GM21447 (cell line): ENCODE results near the gene PNKD.
"Not testable (repeated sequence)": the region's sequence is repeated elsewhere in the genome, so short reads cannot be mapped to it uniquely, and the experiment has no call there.

Source experiments
- ATAC-seq: cut with Tn5 transposase; IDR thresholded peaks from one replicate; pipeline ENCODE4 v1.9.1; 2021; ENCODE audit not compliant: unreplicated experiment

Gene PNKD

DNA sequence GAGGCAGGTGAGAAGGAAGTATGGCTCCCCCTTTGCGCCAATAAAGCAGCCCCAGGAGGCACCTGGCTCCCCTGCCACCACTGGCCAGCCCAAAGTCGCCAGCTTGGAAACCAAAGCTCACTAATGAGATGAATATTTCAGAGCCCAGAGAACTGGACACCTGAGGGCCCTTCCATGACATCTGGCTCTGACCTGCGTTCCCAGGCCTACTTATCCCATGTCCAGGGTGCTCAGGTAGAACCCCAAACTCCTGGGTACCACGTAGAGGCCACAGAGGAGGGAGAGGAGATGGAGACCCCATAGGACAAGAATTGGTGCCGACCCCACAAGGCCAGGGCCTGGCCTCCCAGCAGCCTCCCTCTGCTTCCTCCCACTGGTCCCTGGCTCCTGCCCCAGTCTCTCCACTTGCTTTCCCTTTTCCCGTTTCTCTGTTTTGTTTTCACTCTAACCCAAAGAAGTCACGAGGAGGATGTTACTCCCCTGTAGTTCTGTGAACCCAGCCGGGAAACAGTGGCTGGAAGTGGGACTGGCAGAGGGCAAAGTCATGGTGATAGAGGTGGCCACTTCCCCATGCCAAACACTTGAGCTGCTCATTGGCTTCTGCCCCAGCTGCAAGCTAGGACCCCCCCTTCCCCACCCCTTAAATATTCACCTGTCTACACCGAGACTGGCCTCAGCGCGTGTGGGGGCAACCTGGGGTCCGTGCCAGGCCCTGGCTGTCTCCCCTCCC lies 21.2 kb downstream of the PNKD start:
- ATAC-seq: no peak

DNA sequence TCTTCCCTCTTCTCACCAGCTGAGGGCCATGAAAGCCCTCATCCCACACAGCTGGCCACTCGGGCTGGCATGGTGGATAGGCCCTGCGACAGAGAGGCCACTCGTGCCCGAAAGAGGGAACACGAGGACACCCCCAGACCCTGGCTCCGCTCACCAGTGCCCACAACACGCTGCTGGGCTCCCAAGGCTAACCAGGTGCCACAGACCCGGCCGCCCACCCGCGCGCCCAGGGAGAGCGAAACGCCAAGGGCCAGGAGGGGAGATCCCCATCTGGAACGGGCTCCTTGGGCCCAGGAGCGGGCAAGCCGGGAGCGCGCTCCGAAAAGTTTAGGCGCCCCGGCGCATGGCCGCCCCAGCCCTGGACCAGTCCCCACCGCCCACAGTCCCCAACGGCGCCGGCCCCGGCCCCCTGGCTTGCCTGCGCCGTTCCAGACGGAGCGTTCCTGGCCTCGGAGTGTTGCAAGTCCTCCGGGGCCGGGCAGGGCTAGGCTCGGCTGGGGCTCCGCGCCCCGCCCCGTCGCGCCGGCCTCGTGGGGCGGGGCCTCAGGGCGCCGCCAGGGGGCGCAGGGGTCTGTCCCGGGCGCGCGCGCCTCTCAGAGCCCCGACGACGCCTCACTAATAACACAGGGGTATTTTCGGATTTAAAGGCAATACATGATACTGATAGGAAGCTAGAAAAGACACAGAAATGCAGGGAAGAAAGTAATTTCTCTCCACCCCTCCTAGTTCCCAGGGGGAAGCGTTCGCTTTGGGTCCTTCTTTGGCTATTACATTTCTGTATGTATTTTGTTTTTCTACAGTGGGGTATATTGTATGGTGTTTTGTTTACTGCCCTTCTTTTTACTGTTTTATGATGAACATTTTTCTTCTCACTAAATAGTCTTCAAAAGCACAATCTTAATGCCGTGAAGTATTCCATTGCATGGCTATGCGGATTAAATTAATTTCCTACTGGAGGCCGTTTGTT lies 22.0 kb downstream of the PNKD start, which contains the start of gene TMBIM1:
TMBIM1 (minus strand) TSS at position 456 of the 967 bp plus-strand sequence. CDS start 10,362 bp downstream, outside the sequence.
- ATAC-seq: peak; percentile 49

DNA sequence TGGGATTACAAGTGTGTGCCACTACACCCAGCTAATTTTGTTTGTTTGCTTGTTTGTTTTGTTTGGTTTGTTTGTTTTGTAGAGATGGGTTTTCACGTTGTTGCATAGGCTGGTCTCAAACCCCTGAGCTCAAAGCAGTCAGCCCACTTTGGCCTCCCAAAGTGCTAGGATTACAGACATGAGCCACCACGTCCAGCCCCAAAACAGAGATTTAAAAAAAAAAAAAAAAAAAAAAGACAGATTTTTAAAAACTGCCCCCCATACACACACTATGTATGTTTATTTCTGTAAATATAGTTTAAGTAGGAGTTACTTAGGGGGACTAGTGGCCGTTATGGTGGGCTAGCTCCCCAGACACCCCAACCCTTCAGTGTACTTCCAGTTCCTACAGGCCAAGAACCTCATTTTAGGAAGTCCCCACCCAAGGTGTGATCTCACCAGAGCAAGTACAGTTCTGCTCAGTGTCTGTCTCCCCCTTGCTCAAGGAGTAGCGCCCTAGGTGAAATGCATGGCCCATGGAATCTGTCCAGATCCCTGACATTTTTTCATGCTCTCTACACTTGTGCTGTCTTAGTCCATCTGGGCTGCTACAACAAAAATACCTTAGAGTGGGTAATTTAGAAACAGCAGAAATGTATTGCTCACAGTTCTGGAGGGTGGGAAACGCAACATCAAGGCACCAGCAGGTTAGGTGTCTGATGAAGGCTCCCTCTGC lies 23.6 kb downstream of the PNKD start:
- no peak for ATAC-seq

DNA sequence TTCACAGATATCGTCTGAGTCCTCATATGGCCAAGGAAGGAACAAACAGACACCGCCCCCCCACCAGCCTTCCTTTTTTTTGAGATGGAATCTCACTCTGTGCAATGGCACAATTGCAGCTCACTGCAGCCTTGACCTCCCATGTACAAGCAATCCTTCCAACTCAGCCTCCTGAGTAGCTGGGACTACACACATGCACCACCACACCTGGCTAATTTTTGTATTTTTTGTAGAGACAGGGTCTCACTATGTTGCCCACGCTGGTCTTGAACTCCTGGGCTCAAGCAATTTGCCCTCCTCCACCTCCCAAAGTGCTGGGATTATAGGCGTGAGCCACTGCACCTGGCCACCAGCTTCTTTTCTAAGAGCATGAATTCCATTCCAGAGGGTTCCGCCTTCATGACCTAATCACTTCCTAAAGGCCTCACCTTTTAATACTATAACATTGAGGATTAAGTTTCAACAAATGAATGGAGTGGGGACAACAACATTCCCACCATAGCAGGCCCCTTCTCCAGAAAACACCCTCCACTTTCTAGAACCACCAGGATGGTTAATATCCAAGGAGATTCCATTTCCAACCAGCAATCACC lies 24.2 kb downstream of the PNKD start:
- no peak for ATAC-seq

DNA sequence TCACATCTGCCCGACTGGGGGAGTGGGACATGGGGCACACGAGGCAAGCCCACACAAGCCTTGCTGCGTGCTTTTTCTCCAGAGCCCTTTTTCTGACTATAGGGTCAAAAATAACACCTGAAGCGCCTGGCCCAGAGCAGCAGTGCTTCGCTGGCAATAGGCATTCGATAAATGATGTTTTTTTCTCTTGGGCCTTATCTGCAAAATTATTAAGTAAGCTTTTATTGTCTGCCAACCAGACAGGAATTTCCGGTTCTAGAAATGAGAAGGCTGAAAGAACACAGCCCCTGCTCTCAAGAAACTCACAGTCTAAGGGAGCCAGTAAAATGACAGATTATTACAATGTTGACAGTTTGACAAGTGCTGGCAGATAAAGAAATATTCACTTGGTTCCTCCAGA lies 24.7 kb downstream of the PNKD start:
- no peak for ATAC-seq

DNA sequence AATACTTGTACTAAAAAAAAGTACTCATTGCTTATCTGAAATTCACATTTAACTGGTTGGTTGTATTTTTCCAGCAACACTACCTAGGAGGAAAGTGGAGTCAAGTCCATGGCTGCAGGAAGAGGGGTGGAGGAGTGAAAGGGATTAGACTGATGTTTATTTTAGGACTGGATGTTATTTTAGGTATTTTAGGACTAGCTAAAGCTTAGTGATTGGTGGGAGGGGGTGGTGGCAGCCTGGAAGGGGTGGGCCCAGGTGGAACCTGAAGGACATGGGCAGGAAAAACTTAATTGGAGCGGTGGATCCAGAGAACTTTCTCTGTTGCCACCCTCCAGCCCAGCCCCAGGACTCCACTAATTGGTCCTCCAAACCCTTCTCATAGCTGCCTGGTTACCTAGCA lies 25.9 kb downstream of the PNKD start:
- ATAC-seq: no peak

DNA sequence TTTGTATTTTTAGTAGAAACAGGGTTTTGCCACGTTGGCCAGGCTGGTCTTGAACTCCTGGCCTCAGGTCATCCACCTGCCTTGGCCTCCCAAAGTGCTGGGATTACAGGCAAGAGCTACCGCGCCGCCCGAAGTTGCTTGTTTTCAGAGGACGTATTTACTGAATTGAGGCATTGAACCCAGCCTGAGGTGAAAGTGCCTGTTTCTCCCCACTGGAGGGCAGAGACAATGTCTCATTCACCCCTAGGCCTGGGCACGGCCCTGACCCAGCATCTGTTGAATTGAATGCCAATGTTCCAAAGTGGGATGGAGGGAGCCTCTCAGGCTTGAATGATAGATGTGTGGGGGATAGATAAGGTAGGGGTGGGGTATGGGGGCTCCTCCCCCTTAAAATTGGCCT lies 26.5 kb downstream of the PNKD start:
- no peak for ATAC-seq

DNA sequence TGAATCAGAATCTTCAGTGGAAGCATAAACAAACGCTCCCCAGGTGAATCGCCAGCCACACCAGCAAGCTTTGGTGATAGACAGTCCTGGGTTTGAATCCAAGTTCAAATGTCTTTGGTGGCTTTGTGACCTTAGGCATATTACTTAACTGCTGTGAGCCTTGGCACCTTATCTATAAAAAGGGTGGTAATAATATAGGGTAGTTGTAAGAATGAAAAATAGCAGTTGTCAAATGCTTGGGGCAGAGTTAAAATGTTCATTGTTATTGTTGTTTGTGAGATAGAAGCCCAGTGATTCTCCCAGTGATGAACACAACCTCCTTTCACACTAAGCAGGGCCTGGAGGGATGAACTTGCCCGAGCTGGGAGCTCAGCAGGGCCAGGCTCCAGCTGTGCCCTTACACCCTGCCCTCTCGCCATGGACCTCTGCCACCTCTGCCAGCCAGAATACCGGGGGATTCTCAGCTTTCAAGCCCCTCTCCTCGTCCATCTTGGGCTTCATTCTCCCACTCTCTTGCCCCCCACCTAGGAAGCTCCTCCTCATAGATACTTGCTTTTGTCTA lies 28.1 kb downstream of the PNKD start:
- ATAC-seq: no peak

DNA sequence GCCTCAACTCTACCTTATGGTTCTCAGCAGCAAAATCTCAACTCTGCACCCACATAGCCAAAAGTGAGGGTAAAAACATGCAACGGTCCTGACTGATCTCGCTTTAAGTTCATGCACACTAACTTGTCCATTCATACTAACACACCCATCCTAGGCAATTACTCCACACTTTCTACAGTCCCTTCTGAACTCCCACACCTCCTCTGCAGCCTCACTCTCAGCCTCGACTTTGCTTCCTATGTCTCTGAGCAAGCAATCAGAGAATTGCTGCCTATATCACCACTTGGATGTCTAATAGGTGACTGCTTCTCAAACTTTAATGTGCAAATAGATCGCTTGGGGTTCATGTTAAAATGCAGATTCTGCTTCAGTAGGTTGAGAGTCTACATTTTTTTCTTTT lies 29.8 kb downstream of the PNKD start:
- ATAC-seq: no peak

DNA sequence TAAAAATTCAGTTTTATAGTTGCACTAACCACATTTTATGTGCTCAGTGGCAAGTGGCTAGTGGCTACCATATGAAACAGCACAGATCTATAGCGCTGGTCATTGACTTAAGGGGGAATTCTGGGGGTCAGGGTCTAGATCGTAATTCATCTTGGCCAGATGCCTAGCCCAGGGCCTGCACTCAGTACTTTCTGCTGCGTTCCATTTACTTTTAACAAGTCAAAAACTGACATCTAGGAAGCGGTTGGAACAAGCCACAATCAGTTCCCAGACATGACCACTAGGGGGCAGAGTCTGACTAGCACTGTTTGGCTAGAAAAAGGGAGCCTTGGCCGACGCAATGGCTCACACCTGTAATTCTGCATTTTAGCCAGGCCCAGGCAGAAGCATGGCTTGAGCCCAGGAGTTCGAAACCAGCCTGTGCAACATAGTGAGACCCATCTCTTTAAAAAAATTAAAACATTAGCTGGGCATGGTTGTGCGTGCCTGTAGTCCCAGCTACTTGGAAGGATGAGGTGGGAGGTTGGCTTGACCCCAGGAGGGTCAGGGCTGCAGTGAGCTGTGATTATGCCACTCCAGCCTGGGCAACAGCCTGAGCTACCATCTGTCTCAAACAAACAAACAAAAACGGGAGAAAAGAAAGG lies 31.0 kb downstream of the PNKD start:
- ATAC-seq: peak; percentile 88

DNA sequence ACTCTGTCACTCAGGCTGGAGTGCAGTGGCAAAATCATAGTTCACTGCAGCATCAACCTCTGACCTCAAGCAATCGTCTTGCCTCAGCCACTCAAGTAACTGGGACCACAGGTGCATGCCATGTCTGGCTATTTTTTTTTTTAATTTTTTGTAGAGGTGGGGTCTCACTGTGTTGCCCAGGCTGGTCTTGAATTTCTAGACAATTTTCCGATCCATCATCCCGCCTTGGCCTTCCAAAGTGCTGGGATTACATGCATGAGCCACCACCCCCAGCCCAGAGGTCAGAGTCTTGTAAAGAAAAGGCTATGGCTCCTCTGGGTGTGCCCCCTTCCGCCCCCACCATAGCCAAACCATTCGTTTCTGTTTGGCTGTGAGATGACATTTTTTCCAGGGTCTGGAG lies 35.1 kb downstream of the PNKD start:
- ATAC-seq: no peak

DNA sequence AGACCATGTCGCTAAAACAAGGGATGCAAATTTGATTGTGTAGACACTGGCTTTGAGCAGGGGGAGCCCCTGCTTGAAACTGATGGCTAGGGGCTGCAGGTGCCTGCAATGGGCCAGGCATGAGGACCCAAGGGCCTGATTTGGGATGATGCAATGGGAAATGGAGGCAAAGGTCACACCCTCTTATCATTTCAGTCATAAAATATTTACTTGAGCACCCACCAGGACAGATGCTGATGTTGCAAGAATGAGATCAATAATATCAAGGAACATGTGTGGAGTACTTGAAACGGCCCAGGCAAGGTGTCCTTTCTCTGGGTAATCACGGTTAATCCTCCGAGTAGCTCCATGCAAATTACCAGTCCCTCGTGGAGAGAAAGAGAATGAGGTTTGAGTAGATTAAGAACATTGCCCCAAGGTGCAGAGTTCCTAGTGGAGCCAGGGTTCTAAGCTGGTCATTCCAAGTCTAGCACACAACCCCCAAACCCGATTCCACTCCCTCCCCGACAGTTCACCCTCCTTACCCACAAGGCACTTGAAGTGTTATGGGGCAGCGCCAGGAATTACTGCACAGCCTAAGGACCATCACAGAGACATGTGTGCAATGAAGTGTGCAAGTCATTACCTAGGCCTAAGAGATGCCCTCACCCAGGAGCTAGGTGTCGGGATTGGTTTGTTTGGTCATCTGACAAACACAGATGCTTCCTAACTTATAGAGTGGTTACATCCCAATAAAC lies 36.0 kb downstream of the PNKD start:
- ATAC-seq: no peak

DNA sequence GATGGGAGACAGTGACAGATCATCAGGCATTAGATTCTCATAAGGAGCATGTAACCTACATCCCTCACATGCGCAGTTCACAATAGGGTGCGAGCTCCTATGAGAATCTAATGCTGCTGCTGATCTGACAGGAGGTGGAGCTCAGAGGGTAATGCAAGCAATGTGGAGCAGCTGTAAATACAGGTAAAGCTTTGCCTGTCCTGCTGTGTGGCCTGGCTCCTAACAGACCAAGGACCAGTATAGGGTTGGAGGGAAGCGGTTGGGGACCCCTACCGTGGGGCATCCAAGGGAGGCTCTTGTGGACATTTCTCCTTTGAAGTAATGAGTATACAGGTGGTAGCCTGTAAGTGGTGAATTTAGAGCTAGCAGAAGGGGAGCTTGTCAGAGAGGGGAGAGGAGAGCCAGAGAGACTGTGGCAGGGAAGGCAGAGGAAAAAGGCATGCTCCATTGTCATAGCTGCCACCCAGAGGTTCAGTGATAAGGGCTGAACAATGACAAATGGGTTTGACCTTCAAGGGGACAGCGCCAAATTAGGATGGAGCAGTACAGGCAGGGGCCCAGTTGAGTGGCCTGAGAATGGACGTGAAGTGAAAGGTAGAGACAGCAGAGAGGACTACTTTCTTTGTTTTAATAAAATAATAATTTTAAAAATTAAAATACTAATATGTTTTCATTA lies 37.2 kb downstream of the PNKD start:
- no peak for ATAC-seq

DNA sequence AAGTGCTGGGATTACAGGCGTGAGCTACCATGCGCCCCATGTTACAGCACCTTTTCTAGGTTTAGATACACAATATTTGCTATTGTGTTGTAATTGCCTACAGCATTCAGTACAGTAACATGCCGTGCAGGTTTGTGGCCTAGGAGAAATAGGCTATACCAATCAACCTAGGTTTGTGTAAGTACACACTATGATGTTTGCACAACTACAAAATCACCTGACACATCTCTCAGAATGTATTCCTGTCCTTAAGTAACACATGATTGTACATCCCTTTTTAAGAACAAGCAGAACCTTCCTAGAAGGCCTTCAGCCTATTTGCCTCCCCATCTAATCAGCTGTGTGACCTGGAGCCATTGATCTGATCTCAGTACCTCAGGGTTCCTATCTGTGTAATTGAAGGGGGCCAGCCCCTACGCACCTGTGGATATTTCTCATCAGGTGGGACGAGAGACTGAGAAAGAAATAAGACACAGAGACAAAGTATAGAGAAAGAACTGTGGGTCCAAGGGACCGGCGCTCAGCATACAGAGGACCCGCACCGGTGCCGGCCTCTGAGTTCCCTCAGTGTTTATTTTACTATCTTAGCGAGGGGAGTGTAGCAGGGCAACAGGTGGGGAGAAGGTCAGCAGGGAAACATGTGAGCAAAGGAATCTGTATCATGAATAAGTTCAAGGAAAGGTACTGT lies 40.7 kb downstream of the PNKD start:
- ATAC-seq: no peak

DNA sequence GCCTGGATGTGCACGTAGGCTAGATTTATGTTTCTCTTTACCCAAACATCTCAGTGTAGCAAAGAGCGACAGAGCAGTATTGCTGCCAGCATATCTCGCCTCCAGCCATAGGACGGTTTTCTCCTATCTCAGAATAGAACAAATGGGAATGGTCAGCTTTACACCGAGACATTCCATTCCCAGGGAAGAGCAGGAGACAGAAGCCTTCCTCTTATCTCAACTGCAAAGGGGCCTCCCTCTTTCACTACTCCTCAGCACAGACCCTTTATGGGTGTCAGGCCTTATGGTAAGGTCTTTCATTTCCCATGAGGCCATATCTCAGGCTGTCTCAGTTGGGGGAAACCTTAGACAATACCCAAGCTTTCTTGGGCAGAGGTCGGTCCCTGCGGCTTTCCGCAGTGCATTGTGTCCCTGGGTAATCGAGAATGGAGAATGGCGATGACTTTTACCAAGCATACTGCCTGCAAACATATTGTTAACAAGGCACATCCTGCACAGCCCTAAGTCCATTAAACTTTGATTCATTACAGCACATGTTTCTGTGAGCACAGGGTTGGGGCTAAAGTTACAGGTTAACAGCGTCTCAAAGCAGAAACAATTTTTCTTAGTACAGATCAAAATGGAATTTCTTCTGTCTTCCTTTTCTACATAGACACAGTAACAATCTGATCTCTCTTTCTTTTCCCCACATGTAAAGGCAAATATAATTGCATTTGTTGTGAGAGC lies 41.4 kb downstream of the PNKD start:
- ATAC-seq: not testable (repeated sequence)

DNA sequence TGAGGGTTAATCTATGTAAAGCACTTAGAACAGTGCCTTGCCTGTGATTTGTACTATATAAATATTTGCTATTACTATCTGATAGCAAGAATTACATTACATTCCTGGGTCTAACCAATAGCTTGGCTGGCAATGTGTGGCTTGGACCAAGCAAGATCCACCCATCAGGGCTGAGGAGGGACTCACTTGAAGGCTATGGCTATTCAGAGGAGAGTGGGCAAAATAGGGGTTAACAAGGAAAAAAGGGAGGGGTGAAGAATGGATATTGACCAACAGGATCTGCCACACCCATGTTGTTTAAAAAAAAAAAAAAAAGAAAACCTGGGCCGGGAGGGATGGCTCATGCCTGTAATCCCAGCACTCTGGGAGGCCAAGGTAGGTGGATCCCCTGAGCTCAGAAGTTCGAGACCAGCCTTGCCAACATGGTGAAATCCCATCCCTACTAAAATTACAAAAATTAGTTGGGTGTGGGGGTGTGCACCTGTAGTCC lies 42.0 kb downstream of the PNKD start:
- no peak for ATAC-seq

DNA sequence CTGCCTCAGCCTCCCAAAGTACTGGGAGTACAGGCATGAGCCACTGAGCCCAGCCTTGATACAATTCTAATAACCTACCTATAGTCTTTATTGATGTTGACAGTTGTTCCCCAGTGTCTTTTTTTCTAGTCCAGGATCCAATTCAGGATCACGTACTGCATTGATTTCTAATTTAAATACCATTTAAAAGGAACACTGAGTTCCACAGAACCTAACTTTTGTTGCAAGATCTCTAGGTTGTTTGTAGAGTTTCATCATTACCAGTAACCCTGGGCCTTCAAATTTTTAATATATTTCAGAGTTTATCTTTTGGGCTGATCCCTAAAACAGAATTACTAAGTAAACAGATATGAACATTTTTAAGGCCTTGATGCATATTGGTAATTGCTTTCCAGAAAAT lies 43.0 kb downstream of the PNKD start:
- ATAC-seq: no peak

DNA sequence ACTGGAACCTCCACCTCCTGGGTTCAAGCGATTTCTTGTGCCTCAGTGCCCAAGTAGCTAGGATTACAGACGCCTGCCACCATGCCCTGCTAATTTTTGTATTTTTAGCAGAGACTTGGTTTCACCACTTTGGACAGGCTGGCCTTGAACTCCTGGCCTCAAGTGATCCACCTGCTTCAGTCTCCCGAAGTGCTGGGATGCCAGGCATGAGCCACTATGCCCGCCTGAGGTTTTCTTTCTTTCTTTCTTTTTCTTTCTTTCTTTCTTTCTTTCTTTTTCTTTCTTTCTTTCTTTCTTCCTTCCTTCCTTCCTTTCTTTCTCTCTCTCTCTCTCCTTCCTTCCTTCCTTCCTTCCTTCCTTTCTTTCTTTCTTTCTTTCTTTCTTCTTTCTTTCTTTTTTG lies 44.4 kb downstream of the PNKD start:
- ATAC-seq: not testable (repeated sequence)
